NCI-H1092 (cell line): Measurements from ENCODE around the gene SLC35D1.
"Not testable (repeated sequence)": the region's sequence is repeated elsewhere in the genome, so short reads cannot be mapped to it uniquely, and the experiment has no call there.

Experiments
- DNase-seq: peaks from one replicate; lab custom pipeline; 2025; lab: John Stamatoyannopoulos, UW

The SLC35D1 gene

DNA sequence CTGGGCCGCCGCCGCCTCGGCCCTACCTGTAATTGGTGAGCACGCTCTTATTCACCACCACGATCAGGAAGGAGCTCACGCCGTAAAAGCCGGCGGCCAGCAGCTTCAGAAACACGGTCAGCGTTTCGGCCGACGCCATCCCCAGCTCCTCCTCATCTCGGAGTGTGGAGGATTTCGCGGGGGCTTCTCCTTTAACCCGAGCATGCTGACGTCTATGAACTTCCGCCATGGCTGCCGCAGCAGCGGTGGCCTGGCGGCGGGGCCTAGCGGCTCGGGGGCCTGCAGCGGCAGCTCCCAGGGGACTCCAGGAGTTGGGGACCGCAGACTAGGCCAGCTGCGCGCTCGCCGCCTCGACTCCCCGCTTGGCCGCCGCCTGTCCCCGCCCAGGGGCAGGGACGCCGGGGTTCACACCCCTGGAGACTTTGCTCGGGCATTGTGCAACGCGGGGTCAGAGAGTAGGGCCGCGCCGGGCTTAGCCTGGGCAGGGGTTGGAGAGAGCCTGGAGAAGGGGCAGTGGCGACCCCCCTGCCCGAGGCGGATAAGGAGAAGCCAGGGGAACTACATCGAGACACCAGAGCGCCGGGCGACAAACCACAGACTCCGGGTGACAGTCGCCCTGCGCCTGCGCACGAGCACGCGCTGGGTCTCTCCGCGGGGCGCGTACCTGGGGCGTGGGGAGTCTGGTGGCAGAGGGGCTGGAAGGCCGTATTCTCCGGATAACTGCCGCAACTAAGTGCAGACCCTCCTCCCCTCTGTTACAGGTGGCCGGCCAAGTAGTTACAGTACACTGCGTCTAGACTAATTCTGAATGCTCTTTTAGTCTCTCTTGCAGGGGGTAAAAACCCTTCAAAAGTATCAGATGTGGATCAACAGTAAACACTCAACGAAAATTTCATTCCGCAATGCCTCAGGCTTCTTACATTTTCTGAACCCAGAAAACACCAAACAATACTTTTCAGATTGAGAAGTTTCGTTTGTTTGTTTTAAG is at the start of gene SLC35D1:
SLC35D1 (minus strand) TSS at position 364 of the 988 bp plus-strand sequence; CDS start at position 229, 135 bp downstream.
- DNase-seq, result peak; percentile 43

GRCh38 chr1:67103548-67103947 is 49.6 kb upstream of the SLC35D1 start:
- no peak for DNase-seq

DNA sequence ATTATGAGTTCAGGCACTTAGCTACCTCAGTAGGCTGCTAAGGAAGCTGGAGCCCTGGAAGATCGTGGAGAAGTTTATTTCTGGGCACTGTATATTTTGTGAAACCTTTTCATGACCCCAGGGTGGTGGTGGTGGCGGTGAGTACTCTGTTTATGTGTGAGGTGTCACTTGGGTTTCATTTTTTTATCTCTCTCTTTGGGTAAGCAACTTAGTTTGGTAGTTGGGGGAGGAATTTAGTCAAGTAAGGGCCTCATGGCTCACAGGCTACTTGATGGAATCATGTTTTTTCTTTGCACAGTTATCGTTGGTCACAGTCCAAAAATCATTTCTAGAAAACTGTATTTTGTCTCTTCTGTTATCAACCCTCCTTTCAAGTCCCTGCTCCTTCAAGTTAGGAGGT is 46.9 kb upstream of the SLC35D1 start:
- no peak for DNase-seq

GRCh38 chr1:67097305-67097704 is 43.4 kb upstream of the SLC35D1 start:
- no peak for DNase-seq

GRCh38 chr1:67094191-67094590 is 40.2 kb upstream of the SLC35D1 start:
- DNase-seq, result no peak

- DNase-seq, result no peak
These were observed 35.8 kb upstream of the SLC35D1 start for GRCh38 chr1:67089685-67090208.

DNA sequence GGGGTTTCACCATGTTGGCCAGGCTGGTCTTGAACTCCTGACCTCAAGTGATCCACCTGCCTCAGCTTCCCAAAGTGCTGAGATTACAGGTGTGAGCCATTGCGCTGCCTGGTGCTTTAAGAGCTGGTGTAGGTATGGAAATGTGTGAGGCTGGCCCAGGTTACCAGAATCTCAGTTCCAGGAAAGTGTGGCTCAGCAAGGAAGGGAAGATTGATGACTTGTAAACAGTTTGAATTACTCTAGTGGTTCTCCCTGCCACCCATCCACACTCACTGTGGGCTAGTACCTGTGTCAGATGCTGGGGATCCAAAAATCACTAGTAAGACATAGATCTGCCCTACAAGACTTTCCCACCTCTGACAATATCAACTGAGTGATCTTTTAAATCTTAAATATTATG is 34.5 kb upstream of the SLC35D1 start:
- no peak for DNase-seq

- no peak for DNase-seq
These were observed 31.4 kb upstream of the SLC35D1 start for GRCh38 chr1:67085326-67085725.

DNA sequence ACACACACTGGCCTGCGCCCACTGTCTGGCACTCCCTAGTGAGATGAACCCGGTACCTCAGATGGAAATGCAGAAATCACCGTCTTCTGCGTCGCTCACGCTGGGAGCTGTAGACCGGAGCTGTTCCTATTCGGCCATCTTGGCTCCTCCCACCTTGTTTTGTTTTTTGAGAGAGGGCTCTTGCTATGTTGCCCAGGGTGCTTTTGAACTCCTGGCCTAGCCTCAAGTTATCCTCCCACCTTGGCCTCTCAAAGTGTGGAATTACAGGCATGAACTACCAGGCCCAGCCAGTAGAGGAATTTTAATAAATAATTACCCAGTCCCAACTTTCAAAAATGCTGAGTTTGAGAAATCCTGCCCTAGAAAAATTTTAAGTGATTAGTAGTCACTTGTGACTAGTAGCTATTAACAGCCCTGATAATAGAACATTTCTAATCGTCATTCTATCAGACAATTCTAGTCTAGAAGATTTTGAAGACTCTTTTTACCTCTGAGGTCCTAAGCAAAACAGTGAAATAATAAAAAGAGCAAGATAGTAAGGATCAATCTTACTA is 30.9 kb upstream of the SLC35D1 start:
- no peak for DNase-seq

DNA sequence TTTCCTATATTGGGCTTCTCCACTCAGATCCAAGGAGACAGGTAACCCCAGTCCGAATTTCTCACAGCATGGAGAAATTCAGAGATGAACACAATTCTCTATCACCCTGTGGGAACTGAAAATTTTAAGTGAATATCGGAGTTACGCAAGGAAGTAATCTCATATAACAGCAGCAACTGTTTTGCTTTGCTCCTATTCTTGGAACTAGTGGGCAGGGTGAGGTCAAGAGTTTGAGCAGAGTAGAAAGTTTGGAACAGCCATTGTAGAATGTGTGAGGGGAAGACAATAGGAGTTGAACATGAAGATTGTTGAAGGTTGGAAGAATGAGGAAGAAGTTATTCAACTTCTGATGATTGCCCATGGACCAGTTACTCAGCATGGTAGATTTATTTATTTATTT is 24.3 kb upstream of the SLC35D1 start:
- DNase-seq, result no peak

DNA sequence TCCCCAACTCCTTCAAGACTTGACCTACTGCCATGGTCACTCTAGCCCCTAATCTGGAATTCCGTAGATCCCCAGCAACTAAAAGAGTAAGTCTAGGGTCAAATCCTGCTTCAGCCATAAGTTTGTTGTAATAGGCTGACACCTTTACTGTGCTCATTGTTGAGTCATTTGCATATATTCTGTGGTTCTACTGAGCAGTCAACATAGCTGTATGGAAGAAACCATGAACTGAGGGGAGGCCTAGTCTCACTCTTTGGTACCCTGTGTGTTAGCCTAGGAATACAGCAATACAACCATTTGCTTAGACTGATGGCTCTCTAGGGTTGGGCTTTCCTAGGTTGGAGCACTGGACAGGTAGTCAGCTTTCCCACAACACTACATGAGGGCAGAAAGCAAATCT is 23.6 kb upstream of the SLC35D1 start:
- no peak for DNase-seq

DNA sequence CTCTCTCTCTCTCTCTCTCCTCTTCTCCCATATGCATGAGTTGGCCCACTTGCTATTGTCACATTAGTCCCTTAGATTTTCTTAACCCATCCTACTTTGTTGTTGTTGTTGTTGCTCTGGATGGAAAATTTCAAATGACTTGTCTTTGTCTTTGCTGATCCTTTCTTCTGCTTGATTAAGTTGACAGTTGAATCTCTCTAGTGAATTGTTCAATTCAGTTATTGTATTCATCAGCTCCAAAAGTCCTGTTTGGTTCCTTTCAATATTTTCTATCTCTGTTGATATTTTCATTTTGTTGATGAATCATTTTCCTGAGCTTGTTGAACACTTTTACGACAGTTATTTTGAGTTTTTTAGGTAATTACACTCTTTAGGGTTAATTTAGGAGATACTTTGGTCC is 18.8 kb upstream of the SLC35D1 start:
- DNase-seq, result no peak

DNA sequence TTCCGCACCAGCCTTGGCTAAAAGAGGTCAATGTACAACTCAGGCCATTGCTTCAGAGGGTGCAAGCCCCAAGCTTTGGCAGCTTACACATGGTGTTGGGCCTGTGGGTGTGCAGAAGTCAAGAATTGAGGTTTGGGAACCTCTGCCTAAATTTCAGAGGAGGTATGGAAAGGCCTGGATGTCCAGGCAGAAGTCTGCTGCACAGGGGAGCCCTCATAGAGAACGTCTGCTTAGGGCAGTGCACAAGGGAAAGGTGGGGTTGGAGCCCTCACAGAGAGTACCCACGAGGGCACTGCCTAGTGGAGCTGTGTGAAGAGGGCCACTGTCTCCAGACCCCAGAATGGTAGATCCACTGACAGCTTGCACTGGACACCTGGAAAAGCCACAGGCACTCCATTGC is 13.7 kb upstream of the SLC35D1 start:
- DNase-seq, result not testable (repeated sequence)

DNA sequence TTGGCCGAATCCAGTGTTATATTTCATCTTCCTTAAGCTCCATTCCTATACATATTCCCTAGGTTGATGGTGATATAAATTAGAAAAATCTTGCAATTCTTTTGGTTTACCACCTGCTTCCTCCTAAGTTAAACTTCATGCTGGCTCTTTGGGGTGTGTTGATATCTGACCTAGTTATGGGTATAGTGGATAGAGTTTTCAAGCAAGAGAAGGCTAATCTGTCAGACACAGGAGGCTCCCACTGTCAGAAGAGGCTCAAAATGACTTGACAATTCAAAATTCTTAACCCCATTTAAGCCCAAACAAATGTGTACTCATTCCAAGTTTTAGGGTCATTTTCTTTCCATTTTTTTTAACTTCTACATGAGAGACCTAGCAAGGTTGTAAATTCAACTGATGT is 8.5 kb upstream of the SLC35D1 start:
- no peak for DNase-seq

- no peak for DNase-seq
These were observed 7.3 kb upstream of the SLC35D1 start for GRCh38 chr1:67061266-67061665.

GRCh38 chr1:67060811-67061218 is 6.9 kb upstream of the SLC35D1 start:
- no peak for DNase-seq

DNA sequence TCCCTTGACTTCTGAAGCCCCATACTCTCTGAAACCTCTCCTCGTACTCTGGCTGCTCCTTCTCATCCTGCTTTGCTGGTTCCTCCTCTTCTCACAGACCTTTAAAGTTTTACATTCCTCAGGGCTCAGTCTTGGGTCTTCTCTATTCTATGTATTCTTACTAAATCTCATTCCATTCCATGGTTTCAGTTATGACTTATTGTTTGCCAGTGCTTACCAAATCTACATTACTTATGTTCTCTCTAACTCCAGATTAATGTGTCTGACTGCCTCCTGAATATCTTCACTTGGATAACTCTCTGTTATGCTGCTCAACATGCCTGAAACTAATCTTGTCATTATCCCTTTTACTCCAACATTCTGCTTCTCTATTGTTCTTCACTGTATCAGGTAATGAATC is 5.4 kb upstream of the SLC35D1 start:
- no peak for DNase-seq

DNA sequence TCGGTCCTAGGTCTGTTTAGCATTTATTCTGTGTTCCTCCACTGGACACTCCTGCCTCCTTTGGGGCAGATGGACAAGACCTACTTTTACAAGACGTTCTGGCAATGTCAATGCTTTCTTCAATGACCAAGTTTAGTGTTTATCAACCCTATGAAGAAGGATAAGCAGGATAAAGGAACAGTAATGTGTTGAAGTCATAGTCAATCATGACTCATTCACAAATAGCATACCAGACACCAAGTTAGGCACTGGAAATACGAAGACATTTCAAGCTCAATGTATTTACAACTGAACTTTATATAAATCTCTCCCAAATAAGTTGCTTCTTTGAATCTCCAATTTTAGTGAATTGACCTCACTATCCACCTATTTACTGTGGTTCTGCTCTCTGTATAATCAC is 4.8 kb upstream of the SLC35D1 start:
- no peak for DNase-seq

GRCh38 chr1:67058242-67058641 is 4.3 kb upstream of the SLC35D1 start:
- DNase-seq, result no peak

DNA sequence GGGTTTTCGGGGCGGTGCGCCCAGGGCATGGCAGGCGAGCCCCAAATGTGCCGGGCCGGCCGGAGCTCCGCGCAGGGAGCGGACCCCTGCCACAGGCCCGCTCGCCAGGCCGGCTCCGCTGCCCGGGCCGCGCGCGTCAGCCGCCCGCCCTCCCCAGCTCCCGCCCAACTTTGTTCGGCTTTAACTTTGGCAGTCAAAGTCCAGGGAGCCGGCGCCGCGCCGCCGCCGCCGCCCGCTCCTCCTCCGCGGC is 488 bp downstream of the SLC35D1 start:
- DNase-seq, result no peak

DNA sequence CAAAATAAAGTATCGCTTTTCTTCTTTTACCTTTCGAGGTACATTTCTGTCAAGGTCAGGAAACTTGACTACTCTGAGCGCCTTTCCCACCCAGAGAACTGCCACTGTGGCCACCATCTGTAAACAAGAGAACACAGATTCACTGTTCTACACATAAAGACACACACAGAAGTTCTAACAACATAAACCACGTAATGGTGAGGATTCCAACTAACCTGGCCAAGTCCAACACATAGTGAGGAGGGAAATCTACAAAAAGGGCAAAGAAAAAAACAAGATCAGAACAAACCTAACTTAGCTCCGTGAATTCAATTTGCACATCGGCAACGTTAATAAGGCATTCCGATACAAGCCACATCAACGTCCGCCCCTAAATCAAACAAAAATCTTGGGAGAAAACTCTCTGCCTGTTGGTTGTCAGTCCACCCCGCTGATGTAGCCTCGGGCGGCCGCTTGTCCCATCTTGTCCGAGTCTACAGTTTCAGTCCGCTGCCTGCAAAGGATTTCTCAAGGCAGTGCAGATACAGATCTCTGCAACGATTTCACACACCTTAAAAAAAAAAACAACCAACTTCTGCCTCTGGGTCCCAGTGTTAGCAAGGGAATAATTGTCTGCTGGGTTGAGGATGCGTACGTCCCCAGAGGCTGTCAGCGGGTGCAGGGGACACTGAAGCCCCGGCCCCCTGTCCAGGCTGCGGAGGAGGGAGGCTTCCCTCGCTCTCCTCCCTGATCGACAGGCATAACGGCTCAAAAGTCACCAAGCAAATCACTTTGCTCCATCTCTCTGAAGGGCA is 1.0 kb downstream of the SLC35D1 start:
- DNase-seq, result no peak

- DNase-seq, result no peak
These were observed 2.8 kb downstream of the SLC35D1 start for GRCh38 chr1:67051196-67051595.
